Fibroblast of mammary gland (primary cell): ENCODE data around the gene PIGR.
A peak's percentile ranks its signal among the peaks of the same experiment; 100 is the strongest.

Source experiments
- DNase-seq: peaks from one replicate; pipeline ENCODE4 v3.0.0-alpha.2; 2010; ENCODE audit warnings: low read depth
- H3K4me3 ChIP-seq: 2 replicates; pipeline ENCODE4 v1.5.1; 2011; ENCODE audit warnings: low read depth, mild to moderate bottlenecking, low read length, moderate library complexity; ENCODE audit not compliant: control insufficient read depth
- CTCF ChIP-seq: conservative IDR thresholded peaks from 2 replicates; pipeline ENCODE4 v1.5.1; 2011; ENCODE audit warnings: low read depth, low read length, inconsistent platforms; ENCODE audit not compliant: control insufficient read depth, insufficient read depth

Gene PIGR

GRCh38 chr1:206955476-206956451, 9.5 kb upstream of the PIGR start:
- H3K4me3 ChIP-seq = no peak overlapping the region
- peak; percentile 60 for DNase-seq
- TF ChIP-seq CTCF = no peak

- no peak for TF ChIP-seq CTCF
- H3K4me3 ChIP-seq = no peak overlapping the region
- DNase-seq = no peak
Measured at GRCh38 chr1:206954459-206955342, 8.4 kb upstream of the PIGR start.

GRCh38 chr1:206953626-206954025, 7.4 kb upstream of the PIGR start:
- DNase-seq = no peak
- no peak for TF ChIP-seq CTCF

GRCh38 chr1:206953126-206953525, 6.9 kb upstream of the PIGR start:
- no peak for TF ChIP-seq CTCF
- no peak for DNase-seq
- H3K4me3 ChIP-seq = no peak overlapping the region

More at GRCh38 chr1:206953626-206954025, 7.4 kb upstream of the PIGR start:
- H3K4me3 ChIP-seq = no peak overlapping the region

- no peak overlapping the region for H3K4me3 ChIP-seq
- DNase-seq = no peak
- TF ChIP-seq CTCF = no peak
Measured at GRCh38 chr1:206952171-206952570, 5.9 kb upstream of the PIGR start.

GRCh38 chr1:206951318-206952100, 5.2 kb upstream of the PIGR start:
- DNase-seq = no peak
- no peak overlapping the region for H3K4me3 ChIP-seq
- no peak for TF ChIP-seq CTCF
